GM19467 (cell line): Measurements from ENCODE around the gene RXRA.

Experiments
- ATAC-seq: cut with Tn5 transposase; IDR thresholded peaks from one replicate; pipeline ENCODE4 v1.9.1; 2021; ENCODE audit warnings: mild to moderate bottlenecking, moderate library complexity; ENCODE audit not compliant: unreplicated experiment

The RXRA gene

DNA sequence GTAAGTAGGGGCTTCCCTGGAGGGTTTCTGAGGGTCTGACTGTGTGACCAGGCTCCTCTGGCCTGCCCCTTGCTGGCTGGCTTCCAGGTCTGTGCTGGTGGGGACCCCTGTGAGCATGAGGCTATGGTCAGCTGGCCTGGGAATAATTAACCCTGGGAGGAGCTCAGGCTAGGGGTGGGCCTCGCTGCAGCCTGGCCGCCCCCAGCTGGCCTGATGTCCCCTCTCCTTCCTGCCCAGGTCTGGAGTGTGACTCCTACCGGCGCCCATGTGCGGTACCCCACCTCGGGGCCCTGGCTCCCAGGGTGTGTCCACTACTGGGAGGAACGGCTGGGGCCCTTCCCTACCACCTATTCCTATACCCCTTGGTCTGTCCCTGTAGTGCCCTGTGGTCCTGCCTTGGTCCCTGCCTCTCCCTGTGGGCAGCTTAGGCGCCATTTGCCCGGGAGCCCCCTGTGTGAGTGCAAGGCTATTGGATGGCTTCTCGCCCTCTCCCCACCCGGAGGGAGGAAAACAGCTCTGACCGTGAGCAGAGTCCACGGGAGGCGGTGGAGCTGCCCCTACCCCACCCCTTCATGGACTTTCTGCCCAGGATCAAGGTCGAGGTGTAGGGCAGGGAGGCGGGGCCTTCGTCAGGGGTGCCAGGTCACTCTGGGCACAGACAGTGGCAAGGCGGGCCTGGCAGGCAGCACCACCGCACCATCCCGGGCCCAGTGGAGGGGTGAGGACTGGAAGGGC, 9.4 kb downstream of the RXRA start:
- no peak for ATAC-seq

DNA sequence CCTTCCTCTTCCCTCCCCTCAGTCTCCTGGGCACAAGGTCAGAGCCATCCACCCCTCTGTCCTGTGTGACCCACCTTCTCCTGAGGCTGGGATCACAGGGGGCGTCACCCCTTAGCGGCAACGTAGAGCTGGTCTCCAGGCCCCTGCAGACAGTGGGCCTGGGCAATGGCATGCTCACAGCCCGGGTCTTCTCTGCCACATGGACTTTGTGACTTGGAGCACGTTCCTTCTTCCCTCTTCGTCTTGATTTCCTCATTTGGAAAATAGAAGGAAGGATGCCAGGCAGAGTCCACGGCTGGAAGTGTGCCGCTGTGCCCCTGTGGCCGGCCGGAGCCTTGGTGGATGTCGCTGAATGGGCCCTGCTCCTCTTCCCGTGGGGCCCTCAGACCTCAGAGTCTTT, 10.0 kb downstream of the RXRA start:
- no peak for ATAC-seq

DNA sequence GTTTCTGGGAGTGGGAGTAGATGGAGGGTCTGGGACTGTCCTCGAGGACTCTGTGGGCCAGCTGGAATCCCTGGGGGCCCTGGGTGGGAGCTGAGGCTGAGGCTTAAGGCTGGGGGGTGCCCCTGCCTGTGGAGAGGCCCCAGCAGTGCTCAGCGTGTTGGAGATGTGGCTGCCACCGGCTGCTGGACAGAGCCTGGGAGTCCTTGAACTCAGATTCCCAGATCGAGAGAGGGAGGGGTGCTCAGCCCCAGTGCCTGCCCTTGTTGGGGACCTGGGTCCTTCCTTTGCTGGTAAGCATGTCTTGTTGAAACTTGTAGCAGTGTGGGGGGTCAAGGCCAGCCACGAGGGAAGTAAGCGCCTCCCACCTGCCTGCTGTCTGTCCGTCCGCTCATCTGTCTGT, 10.7 kb downstream of the RXRA start:
- no peak for ATAC-seq

DNA sequence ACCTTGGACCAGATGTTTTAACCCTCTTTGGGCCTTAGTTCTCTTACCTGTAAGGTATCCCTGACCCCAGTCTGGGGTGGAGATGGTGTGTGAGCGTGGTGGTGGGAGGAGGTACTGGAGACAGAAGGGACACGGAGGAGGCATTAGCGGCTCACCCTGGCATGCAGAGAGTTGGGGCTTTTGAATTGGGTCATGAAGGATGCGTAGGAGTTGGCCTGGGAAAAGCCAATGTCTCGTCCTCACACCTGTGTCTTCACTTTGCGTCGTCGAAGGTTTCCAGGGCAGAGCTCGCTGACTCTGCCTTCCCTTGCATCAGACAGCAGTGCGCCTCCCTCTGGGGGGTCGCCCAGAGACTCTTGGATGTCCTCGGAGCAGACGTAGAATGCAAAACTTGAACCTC, 11.2 kb downstream of the RXRA start:
- no peak for ATAC-seq

DNA sequence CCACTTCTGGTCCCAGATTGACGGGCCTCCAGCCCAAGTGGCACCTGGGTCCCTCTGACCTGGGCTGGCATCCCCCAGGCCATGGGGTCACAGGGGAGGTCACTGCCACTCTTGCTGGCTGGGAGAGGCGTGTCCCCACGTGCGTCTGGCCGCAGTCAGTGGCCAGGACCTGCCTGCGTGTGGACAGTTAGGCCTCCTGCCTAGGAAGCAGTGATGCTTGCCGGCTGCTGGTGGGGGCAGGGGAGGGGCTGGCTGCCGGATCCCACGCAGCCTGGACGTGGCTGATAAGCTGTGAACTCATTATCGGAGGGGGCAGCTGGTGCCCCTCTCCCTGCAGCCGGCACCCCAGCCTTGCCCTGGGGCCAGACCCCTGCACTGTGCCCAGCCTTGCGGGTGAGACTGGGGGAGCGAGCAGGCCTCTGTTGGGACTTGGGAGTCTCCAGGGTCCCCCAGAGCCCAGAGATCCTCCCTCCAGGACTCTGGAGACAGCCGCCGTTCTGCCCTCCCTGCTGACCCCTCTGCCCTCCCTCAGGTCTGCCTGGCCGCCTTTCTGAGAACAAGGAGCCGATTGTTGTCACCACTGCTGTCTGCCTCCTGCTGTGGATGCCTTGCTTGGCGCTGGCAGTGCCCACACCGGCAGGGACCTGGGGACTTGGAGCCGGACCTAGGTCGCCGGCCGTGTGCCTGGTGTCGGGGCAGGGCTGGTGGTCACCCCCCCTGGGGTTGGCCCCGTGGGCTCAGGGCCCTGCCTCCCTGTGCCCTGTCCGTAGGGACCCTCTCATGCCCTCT, 12.3 kb downstream of the RXRA start:
- ATAC-seq: no peak

DNA sequence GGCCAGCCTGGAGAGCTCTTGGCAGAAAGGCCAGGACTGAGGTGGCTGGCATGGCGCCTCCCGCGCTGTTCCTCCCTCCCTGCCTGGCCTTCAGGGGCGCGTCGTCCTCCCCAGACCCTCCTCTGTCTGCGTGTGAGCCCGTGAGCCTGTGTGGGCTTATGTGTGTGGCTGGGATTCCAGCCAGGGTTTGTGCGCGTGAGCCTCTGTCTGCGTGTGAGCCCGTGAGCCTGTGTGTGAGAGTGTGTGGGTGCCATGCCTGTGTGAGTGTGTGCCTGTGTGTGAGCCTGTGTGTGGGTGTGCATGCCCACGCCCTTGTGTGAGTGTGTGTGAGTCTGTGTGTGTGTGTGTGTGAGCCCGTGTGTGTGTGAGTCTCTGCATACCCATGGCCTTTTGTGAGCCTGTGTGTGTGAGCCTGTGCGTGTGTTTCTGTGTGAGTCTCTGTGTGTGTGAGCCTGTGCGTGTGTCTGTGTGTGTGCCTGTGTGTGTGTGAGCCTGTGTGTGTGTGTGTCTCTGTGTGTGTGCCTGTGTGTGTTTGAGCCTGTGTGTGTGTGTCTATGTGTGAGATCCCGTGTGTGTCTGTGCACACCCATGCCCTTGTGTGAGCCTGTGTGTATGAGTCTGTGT, 13.0 kb downstream of the RXRA start:
- no peak for ATAC-seq

DNA sequence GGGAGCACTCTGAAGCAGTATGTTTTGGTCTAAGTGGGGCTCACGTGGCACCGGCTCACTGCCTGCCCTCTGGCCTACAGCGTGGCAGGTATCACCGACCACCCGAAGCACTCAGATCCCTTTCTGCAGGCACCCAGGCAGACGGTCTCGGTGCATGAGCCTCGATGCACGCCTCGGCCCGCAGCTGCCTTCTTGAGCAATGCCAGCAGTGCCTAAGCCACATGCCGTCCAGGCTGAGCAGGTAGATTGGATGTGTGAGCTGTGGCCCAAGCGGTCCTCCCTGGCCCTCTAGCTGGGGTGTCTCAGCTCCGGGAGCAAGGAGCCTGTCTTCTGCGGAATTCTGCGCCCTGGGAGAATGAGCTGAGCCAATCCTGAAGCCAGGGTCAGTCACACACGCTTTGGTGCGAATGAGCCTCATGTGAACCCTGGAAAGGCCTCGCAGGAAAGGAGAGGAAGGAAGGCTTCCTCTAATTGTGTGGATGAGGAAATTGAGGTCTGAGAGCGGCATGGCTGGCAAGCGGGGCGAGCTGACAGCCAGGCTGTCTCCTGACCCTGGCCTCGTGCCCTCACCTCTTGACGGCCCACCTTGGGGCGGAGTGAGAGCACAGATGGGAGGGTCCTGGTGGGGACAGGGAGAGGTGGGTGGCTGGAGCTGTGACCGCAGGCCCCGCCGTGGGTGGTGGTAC, 14.4 kb downstream of the RXRA start:
- ATAC-seq: no peak

DNA sequence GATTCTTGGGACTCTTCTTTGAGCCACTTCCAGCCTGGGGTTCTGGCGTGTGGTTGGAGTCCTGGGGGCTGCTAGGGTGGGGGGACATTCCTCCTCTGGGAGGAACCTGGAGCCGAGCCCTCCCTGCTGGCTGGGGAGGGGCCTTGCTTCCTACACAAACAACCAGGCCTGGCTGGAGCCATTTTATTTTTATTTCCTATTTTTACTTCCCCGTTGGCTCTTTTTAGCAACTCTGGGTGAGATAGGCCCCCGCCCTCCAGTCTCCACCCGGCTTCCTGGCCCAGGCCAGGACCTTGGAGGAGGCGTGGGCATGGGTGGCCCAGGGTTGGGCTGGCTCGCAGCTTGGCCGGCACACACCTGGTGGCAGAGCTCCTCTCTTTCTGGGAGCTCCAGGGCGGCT, 15.1 kb downstream of the RXRA start:
- ATAC-seq: no peak

DNA sequence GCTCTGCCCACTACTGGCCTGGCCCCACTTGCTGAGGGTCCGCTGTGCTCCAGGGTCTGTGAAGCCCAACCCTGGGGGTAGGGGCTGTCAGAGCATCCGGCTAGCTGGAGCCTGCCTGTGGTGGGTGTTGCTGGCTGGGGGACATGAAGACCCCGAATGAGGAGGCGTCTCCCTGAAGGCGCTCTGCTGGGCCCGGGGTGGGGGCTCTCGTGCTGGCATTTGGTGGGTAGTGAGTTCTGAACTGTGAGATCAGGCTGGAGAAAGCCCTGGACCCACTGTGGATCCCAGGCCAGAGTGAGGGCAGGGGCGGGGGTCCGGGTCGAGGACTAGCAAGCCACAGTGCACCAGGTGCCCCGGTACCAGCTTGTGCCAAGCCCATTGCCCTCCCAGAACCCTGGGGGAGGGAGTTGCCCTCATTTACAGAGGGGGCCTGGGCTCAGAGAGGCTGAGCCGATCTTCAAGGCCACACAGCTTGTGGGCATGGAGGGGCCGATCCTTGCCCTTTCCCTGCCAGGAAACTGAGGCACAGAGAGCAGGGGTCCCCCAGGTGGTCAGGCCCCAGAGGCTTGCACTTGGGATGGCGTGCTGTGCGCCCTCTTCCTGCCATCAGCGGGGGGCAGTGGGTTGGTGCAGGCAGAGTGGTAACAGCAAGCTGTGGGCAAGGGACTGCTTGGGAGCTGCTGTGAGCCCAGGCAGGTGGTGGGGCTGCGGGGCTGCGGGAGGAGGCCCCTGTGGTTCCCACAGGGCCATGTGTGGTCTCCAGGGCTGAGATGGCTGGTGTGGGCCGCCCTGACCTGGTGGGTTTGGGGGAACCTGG, 15.9 kb downstream of the RXRA start:
- ATAC-seq: no peak

DNA sequence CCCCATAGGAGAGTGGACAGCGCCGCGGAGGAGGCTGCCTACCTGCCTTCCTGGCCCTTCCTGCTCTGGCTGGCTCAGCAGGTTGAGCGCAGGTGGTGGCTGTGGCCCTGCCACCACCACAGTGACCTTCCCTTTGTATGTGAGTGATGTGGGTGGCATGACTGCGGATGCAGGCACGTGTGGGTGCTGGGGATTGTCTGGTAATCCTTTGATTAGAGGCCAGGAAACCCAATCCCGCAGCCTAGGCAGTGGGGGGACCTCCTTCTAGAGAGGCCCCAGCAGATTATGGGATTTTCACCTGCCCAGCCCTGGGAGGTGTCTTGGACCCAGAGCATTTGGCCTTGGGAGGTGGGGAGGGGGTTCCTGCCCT, 16.5 kb downstream of the RXRA start:
- no peak for ATAC-seq

DNA sequence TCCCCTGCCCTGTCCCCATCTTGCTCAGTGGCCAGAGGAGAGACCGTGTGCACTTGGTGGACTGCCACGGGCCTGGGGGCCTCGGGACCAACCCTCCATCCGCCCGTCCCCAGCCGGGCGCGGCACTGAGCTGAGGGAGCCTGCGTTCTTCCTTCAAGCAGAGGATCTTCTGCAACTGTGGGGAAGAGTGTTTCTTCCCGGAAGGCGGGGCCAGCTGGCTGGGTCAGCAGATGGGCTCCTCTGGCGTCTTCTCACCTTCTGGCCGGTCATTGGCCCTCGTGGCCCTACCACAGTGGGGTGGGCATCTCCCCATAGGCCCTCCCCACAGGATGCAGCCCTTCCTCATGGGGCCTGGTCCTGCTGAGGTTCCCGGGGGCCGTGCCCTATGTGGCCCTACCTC, 17.4 kb downstream of the RXRA start:
- ATAC-seq: no peak

DNA sequence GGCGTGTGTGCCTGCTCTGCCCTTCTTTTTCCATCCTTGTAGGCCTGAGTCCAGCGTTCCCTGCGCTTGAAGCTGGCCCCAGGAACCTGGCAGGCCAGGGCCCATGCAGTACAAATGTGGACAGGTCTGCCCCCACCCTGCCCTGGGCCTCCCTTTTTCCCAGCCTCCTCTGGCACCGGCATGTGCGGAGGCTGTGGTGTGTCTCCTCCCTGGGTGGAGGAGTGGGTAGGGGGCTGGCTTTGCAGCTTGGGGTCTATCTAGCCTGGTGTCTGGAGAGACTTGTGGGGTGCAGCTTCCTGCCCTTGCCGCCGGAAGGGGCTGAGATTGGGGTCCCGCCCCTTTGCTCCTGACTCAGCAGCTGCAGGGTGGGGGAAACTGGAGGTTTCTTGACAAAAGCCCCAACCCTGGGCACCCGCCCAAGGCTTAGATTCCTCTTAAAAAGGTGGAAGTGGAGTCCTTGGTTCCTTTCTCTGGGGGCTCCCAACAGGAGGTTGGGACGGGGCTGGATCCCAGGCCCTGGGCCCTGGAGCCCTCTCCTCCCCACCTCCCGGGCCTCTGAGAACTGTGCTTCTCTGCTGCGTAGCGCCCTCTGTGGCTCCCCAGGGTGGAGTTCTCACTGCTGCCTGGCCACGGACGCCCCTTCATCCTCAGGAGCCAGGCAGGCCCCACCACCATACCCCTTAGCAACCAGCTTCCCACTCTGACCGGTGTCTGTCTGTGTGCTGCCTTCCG, 18.0 kb downstream of the RXRA start:
- ATAC-seq: no peak

DNA sequence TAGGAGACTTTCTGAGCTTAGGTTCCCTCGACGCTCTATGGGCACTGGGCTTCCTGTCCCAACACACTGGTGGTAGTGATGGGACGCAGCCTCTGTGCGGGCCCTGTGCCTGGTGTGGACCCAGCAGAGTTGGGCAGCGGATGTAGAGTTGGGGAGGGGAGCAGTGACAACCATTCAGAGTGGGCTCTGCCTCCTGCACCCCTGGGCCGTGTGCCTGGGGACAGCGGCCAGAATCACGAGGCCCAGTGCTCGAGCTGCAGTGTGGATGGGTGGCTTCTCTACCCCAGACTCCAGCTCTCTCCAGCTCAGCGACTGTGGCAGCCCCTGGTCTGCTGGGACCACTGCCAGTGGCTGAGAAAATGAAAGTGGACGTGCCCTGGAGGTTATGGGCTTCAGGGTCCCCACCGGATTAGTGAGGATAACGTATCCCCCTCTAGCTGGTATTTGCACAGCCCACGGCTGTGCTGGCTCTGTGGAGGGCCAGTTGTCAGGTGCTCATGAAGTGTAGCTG, 18.6 kb downstream of the RXRA start:
- no peak for ATAC-seq

DNA sequence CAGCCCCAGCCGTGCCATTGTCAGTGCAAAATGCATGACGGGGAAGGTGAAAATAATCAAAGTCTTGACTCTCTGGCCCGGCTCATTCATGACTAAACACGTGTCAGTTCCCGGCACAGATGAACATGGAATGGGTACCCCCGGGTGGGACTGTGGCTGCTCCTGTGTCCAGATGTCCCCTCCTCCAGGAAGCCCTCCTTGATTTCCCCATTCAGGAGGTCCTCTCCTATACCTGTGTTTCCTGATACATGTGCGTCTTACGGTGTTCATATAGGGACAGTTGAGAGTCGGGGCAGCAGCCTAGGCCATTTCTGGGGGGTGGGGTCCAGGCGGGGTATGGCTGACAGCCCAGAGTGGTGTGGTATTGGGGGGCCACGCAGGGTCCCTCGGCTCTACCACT, 19.5 kb downstream of the RXRA start:
- no peak for ATAC-seq

DNA sequence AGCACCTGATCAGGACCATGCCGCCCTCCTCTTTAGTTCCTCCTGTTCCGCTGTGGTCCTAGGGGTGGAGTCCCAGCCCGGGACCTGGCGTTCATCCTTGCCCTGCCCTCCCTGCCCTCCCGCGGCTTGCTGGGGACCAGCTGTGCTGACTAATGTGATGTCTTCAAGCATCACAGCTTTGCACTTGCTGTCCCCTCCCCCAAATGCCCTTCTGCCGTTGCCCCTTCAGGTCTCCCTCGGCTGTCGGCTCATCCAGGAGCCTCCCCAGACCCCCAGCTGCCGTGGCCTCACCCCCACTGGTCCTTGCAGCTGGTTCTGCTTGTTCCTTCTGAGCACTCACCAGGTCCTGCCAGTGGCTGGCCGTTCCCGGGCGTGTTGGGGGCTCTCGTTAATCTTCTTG, 19.9 kb downstream of the RXRA start:
- ATAC-seq: no peak

DNA sequence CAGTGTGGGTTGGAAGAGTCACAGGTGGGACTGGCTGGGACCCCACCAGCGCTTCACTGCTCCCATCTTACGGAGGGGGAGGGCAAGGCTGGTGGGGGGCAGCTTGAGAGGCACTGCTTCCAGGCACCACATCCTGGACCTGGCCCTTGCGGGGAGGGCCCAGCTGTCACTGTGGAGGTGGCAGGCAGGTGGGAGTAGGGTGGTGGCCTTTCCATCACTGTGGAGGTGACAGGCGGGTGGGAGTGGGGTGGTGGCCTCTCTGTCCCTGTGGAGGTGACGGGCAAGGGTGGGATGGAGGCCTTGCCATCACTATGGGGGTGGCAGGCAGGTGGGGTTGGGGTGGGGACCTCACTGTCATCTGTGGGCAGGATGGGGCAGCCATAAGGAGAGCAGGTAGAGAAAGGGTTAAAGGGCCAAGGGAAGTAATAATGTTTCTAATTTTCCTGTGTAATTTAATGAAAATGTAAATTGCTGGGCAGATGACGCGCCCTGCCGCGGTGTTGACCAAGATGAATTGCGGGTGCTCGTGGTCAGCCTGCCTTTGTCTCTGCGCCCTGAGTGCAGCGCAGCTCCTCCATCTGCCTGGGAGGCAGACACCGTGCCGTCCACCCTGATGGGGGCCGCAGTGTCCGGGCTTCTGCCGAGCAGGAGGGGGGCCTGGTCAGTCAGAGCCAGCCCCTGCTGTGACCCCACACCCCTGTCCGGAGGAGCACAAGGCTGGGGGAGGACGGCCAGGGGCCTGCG, 20.8 kb downstream of the RXRA start:
- no peak for ATAC-seq

DNA sequence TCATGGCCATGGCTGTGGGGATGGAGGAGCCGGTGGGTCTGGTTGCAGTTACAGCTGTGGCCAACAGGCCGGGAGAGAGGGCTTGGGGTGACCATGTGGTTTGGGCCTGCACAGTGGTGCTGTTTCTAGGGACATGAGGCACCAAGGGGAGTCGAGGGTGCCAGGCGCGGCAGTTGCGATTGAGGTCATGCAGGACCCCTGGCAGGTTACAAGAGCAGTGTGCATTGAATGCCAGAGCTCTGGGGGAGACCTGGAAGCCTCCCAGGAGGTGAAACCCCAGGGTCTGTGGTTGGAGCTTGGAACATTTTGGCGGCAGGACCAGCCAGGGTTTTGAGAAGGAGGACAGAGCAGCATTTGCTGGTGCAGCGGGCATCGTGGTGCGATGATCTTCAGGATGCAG, 21.7 kb downstream of the RXRA start:
- no peak for ATAC-seq

DNA sequence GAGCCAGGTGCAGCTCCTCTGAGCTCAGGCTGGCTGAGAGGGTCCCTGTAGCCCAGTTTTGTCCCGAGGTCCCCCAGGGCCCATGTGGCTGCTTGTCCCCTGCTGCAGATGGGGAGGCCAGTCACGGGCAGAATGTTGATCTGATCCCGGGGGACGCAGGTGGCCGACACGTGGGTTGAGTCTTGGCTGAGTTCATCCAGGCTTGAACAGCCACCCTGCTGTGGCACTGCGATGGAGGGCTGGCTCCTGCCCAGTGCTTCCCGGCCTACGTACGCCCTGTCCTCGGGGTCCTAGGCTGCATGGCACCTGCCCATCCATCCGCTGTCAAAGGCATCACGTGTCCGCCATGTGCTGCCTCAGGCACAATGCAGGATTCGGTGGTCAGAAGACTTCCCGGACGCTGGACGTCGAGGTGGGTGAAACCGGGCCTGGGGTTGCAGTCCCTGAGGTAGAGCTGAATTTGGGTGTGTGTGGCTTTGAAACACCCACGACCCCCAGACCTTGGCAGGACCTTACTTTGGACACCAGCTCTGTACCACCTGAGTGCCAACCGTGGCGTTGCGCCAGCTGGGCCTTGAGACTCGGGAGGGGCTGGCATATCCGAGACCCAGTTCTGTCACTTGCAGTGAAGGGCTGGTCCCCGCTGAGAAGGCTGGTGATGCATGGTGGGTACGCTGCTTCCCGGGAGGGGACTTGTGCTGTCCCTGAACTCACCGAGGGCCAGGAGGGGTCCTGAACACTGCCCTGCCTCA, 22.3 kb downstream of the RXRA start:
- no peak for ATAC-seq
